Adrenal gland (tissue), 5 donors: ENCODE data around the gene MRPL28.

Experiments
- POLR2A ChIP-seq, 2 donors: fragments of 450-650 bp; IDR thresholded peaks; one replicate each; pipeline ENCODE4 v1.6.1; 2017; ENCODE audit warnings: antibody characterized with exemption in 2 of 2, mild to moderate bottlenecking in 2 of 2, moderate library complexity in 1 of 2
- TF ChIP-seq, protein P1 (sequence below), 6 experiments: fragments of 450-650 bp in 4 of 6; fragments of 200-600 bp in 2 of 6; sonication (generic) in 1 of 6; IDR thresholded peaks; 1 replicate in 5 of 6; 2 replicates in 1 of 6; pipeline versions ENCODE4 v1.5.1 to v1.8.0; 2016 to 2021; ENCODE audit warnings: antibody characterized with exemption in 6 of 6, mild to moderate bottlenecking in 2 of 6, moderate library complexity in 1 of 6
- donor health status: DM: no; HTN: no; CAD: no.

DNA sequence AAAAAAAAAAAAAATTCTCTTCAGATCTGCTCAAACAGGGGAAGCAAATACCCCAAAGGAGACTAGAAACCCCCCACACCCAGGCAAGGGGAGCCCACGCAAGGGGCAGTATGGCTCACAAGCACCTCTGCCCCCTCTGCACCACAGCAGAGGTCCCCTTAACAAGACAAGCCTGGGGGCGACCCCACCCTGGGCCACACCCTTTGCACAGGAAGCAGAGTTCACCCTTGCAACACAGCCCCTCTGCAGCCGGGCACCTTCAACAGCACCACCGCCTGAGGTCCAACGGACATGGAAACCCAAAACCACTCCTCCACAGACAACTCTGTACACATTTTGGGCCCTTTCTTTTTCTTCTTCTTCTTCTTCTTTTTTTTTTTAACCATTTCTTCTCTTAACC, 30.7 kb downstream of the MRPL28 start:
- TF ChIP-seq, protein P1, sequence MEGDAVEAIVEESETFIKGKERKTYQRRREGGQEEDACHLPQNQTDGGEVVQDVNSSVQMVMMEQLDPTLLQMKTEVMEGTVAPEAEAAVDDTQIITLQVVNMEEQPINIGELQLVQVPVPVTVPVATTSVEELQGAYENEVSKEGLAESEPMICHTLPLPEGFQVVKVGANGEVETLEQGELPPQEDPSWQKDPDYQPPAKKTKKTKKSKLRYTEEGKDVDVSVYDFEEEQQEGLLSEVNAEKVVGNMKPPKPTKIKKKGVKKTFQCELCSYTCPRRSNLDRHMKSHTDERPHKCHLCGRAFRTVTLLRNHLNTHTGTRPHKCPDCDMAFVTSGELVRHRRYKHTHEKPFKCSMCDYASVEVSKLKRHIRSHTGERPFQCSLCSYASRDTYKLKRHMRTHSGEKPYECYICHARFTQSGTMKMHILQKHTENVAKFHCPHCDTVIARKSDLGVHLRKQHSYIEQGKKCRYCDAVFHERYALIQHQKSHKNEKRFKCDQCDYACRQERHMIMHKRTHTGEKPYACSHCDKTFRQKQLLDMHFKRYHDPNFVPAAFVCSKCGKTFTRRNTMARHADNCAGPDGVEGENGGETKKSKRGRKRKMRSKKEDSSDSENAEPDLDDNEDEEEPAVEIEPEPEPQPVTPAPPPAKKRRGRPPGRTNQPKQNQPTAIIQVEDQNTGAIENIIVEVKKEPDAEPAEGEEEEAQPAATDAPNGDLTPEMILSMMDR (IDR thresholded peaks at IDR 0.05), result no peak
- TF ChIP-seq POLR2A (IDR thresholded peaks at IDR 0.05), result no peak
